ENCODE results near the gene PRR9. TPM values are rescaled to one million over a fixed set of nuclear protein-coding genes. Genes with fewer than 3 reads are reported as not detected.

Gene PRR9
- total RNA-seq, 1 experiment from 2014 or later, result 1.3 TPM

GRCh38 chr1:153262462-153263157 is 45.2 kb downstream of the PRR9 start:
- DNase-seq (ENCODE audit: low read depth), result no peak

DNA sequence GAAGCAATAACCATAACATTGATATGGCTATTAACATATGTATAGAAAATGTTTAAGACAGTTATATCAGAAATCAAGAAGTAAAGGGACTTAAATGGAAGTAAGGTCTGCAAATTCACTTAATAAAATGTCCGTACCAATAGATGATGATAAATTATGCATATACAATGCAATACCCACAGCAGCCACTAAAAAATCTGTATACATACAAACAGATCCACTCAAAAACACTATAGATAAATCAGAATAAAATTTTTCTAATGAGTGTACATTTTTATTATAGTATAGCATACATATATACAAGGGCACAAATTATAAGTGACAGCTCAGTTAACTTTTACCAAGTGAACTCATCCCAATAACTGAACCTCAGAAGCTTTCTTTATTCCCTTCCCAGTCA is 48.1 kb downstream of the PRR9 start:
- no peak for DNase-seq (ENCODE audit: low read depth)

Other genes with a start within 250 kb of the PRR9 start
- not detected in 2 replicates for gene SPRR4, start 246.9 kb upstream of the PRR9 start, total RNA-seq (2014; rRNA removed; shearing (Covaris generic))
- gene SPRR1A, start 233.5 kb upstream of the PRR9 start, total RNA-seq (2014; rRNA removed; shearing (Covaris generic)), result not detected in 2 replicates
- not detected in 2 replicates for gene SPRR3, start 215.8 kb upstream of the PRR9 start, total RNA-seq (2014; rRNA removed; shearing (Covaris generic))
- not detected in 2 replicates for gene SPRR1B, start 186.4 kb upstream of the PRR9 start, total RNA-seq (2014; rRNA removed; shearing (Covaris generic))
- 1.5 TPM in 1 of 2 replicates, not detected in the other for gene SPRR2D, start 176.5 kb upstream of the PRR9 start, total RNA-seq (2014; rRNA removed; shearing (Covaris generic))
- gene SPRR2A, start 160.1 kb upstream of the PRR9 start, total RNA-seq (2014; rRNA removed; shearing (Covaris generic)), result not detected in 2 replicates
- gene SPRR2B, start 146.0 kb upstream of the PRR9 start, total RNA-seq (2014; rRNA removed; shearing (Covaris generic)), result not detected in 2 replicates
- gene SPRR2E, start 123.1 kb upstream of the PRR9 start, total RNA-seq (2014; rRNA removed; shearing (Covaris generic)), result not detected in 2 replicates
- not detected in 2 replicates for gene SPRR2F, start 104.1 kb upstream of the PRR9 start, total RNA-seq (2014; rRNA removed; shearing (Covaris generic))
- gene SPRR2G, start 66.7 kb upstream of the PRR9 start, total RNA-seq (2014; rRNA removed; shearing (Covaris generic)), result not detected in 2 replicates
- gene LELP1, start 14.2 kb upstream of the PRR9 start, total RNA-seq (2014; rRNA removed; shearing (Covaris generic)), result not detected in 2 replicates
- not detected in 2 replicates for gene LORICRIN, start 42.1 kb downstream of the PRR9 start, total RNA-seq (2014; rRNA removed; shearing (Covaris generic))
- not detected in 2 replicates for gene PGLYRP3, start 95.4 kb downstream of the PRR9 start, total RNA-seq (2014; rRNA removed; shearing (Covaris generic))
- not detected in 2 replicates for gene PGLYRP4, start 131.3 kb downstream of the PRR9 start, total RNA-seq (2014; rRNA removed; shearing (Covaris generic))
- gene S100A9, start 140.3 kb downstream of the PRR9 start, total RNA-seq (2014; rRNA removed; shearing (Covaris generic)), result not detected in 2 replicates
- not detected in 2 replicates for gene S100A12, start 158.0 kb downstream of the PRR9 start, total RNA-seq (2014; rRNA removed; shearing (Covaris generic))
- gene S100A8, start 173.5 kb downstream of the PRR9 start, total RNA-seq (2014; rRNA removed; shearing (Covaris generic)), result not detected in 2 replicates
- not detected in 2 replicates for gene S100A7A, start 198.9 kb downstream of the PRR9 start, total RNA-seq (2014; rRNA removed; shearing (Covaris generic))
- gene S100A7, start 243.1 kb downstream of the PRR9 start, total RNA-seq (2014; rRNA removed; shearing (Covaris generic)), result not detected in 2 replicates

All from HT1080 (cell line).